ENCODE data around the gene PLEKHG2.

PLEKHG2 gene

GRCh38 chr19:39413272-39413910 is 922 bp downstream of the PLEKHG2 start:
- Histone ChIP-seq H3K79me2 (ENCODE audit: control insufficient read depth, insufficient read depth, low read length, unreplicated experiment) (peaks cover 23% of the 10 kb centered on the region), H3K27ac (ENCODE audit: low read depth, low read length) (peak overlapping the region; percentile 82), H2AFZ (ENCODE audit: low read length, unreplicated experiment) (no peak overlapping the region), H3K36me3 (ENCODE audit: insufficient read depth, low read length) (peaks cover 5% of the 10 kb centered on the region; the same call in 1 of the 2 replicates), H3K4me3 (ENCODE audit: low read depth, low read length) (peak overlapping the region; percentile 86), H3K27me3 (ENCODE audit: insufficient read depth, low read length) (no peaks in the 10 kb centered on the region), H3K4me1 (ENCODE audit: control insufficient read depth, insufficient read depth, low read length, unreplicated experiment) (peaks cover 22% of the 10 kb centered on the region)

- Histone ChIP-seq H3K4me3 (ENCODE audit: low read depth, low read length) (peak overlapping the region; percentile 86), H3K27ac (ENCODE audit: low read depth, low read length) (peak overlapping the region; percentile 82), H2AFZ (ENCODE audit: low read length, unreplicated experiment) (no peak overlapping the region), H3K79me2 (ENCODE audit: control insufficient read depth, insufficient read depth, low read length, unreplicated experiment) (peaks cover 17% of the 10 kb centered on the region), H3K4me1 (ENCODE audit: control insufficient read depth, insufficient read depth, low read length, unreplicated experiment) (peaks cover 22% of the 10 kb centered on the region), H3K27me3 (ENCODE audit: insufficient read depth, low read length) (no peaks in the 10 kb centered on the region), H3K36me3 (ENCODE audit: insufficient read depth, low read length) (peaks cover 4% of the 10 kb centered on the region; the same call in 1 of the 2 replicates)
Measured at GRCh38 chr19:39413911-39414608, 1.6 kb downstream of the PLEKHG2 start.

- Histone ChIP-seq H3K27me3 (ENCODE audit: insufficient read depth, low read length) (no peaks in the 10 kb centered on the region), H3K4me1 (ENCODE audit: control insufficient read depth, insufficient read depth, low read length, unreplicated experiment) (peaks cover 19% of the 10 kb centered on the region), H3K79me2 (ENCODE audit: control insufficient read depth, insufficient read depth, low read length, unreplicated experiment) (peaks cover 17% of the 10 kb centered on the region), H3K36me3 (ENCODE audit: insufficient read depth, low read length) (peaks cover 5% of the 10 kb centered on the region; the same call in 1 of the 2 replicates), H3K4me3 (ENCODE audit: low read depth, low read length) (peak overlapping the region; percentile 29; the same call in 1 of the 2 replicates), H3K27ac (ENCODE audit: low read depth, low read length) (no peak overlapping the region), H2AFZ (ENCODE audit: low read length, unreplicated experiment) (no peak overlapping the region)
Measured at GRCh38 chr19:39415111-39416046, 2.9 kb downstream of the PLEKHG2 start.

GRCh38 chr19:39416152-39417120 is 4.0 kb downstream of the PLEKHG2 start:
- no peak overlapping the region for H2AFZ ChIP-seq (ENCODE audit: low read length, unreplicated experiment)
- peaks cover 5% of the 10 kb centered on the region; the same call in 1 of the 2 replicates for H3K36me3 ChIP-seq (ENCODE audit: insufficient read depth, low read length)
- H3K79me2 ChIP-seq (ENCODE audit: control insufficient read depth, insufficient read depth, low read length, unreplicated experiment), result peaks cover 17% of the 10 kb centered on the region
- peaks cover 9% of the 10 kb centered on the region for H3K4me1 ChIP-seq (ENCODE audit: control insufficient read depth, insufficient read depth, low read length, unreplicated experiment)
- H3K27me3 ChIP-seq (ENCODE audit: insufficient read depth, low read length), result no peaks in the 10 kb centered on the region
- no peak overlapping the region for H3K27ac ChIP-seq (ENCODE audit: low read depth, low read length)
- H3K4me3 ChIP-seq (ENCODE audit: low read depth, low read length), result no peak overlapping the region

- Histone ChIP-seq H3K27me3 (ENCODE audit: insufficient read depth, low read length) (no peaks in the 10 kb centered on the region), H3K4me1 (ENCODE audit: control insufficient read depth, insufficient read depth, low read length, unreplicated experiment) (peaks cover 8% of the 10 kb centered on the region), H2AFZ (ENCODE audit: low read length, unreplicated experiment) (no peak overlapping the region), H3K79me2 (ENCODE audit: control insufficient read depth, insufficient read depth, low read length, unreplicated experiment) (peaks cover 17% of the 10 kb centered on the region), H3K4me3 (ENCODE audit: low read depth, low read length) (no peak overlapping the region), H3K27ac (ENCODE audit: low read depth, low read length) (no peak overlapping the region), H3K36me3 (ENCODE audit: insufficient read depth, low read length) (peaks cover 5% of the 10 kb centered on the region; the same call in 1 of the 2 replicates)
Measured at GRCh38 chr19:39417463-39418181, 5.2 kb downstream of the PLEKHG2 start.

- peaks cover 15% of the 10 kb centered on the region for H3K79me2 ChIP-seq (ENCODE audit: control insufficient read depth, insufficient read depth, low read length, unreplicated experiment)
- no peak overlapping the region for H3K4me3 ChIP-seq (ENCODE audit: low read depth, low read length)
- no peak overlapping the region for H2AFZ ChIP-seq (ENCODE audit: low read length, unreplicated experiment)
- H3K27me3 ChIP-seq (ENCODE audit: insufficient read depth, low read length), result no peaks in the 10 kb centered on the region
- no peak overlapping the region for H3K27ac ChIP-seq (ENCODE audit: low read depth, low read length)
- peaks cover 5% of the 10 kb centered on the region; the same call in 1 of the 2 replicates for H3K36me3 ChIP-seq (ENCODE audit: insufficient read depth, low read length)
- H3K4me1 ChIP-seq (ENCODE audit: control insufficient read depth, insufficient read depth, low read length, unreplicated experiment), result peaks cover 6% of the 10 kb centered on the region
Measured at GRCh38 chr19:39419003-39419402, 6.5 kb downstream of the PLEKHG2 start.

- H3K79me2 ChIP-seq (ENCODE audit: control insufficient read depth, insufficient read depth, low read length, unreplicated experiment), result peaks cover 3% of the 10 kb centered on the region
- H3K27me3 ChIP-seq (ENCODE audit: insufficient read depth, low read length), result no peaks in the 10 kb centered on the region
- H3K4me1 ChIP-seq (ENCODE audit: control insufficient read depth, insufficient read depth, low read length, unreplicated experiment), result no peaks in the 10 kb centered on the region
- H2AFZ ChIP-seq (ENCODE audit: low read length, unreplicated experiment), result no peak overlapping the region
- peaks cover 5% of the 10 kb centered on the region; the same call in 1 of the 2 replicates for H3K36me3 ChIP-seq (ENCODE audit: insufficient read depth, low read length)
- H3K4me3 ChIP-seq (ENCODE audit: low read depth, low read length), result no peak overlapping the region
- H3K27ac ChIP-seq (ENCODE audit: low read depth, low read length), result no peak overlapping the region
Measured at GRCh38 chr19:39420769-39421168, 8.3 kb downstream of the PLEKHG2 start.

GRCh38 chr19:39422020-39422419 is 9.6 kb downstream of the PLEKHG2 start:
- H3K36me3 ChIP-seq (ENCODE audit: insufficient read depth, low read length), result peaks cover 5% of the 10 kb centered on the region; the same call in 1 of the 2 replicates

More at GRCh38 chr19:39422020-39422419, 9.6 kb downstream of the PLEKHG2 start:
- Histone ChIP-seq H2AFZ (ENCODE audit: low read length, unreplicated experiment) (no peak overlapping the region), H3K4me1 (ENCODE audit: control insufficient read depth, insufficient read depth, low read length, unreplicated experiment) (no peaks in the 10 kb centered on the region), H3K27ac (ENCODE audit: low read depth, low read length) (no peak overlapping the region), H3K79me2 (ENCODE audit: control insufficient read depth, insufficient read depth, low read length, unreplicated experiment) (no peaks in the 10 kb centered on the region), H3K4me3 (ENCODE audit: low read depth, low read length) (no peak overlapping the region), H3K27me3 (ENCODE audit: insufficient read depth, low read length) (no peaks in the 10 kb centered on the region)

All from ACC112 (cell line).